H1 (cell line): Measurements from ENCODE around the gene ARHGAP21.

Experiments used
- CTCF ChIP-seq, 3 experiments: IDR thresholded peaks; 1 replicate in 2 of 3; 2 replicates in 1 of 3; pipeline versions ENCODE4 v1.5.1 to v1.6.1; 2011; ENCODE audit warnings: low read length in 3 of 3, mild to moderate bottlenecking in 3 of 3, inconsistent platforms in 2 of 3, low read depth in 1 of 3, moderate library complexity in 1 of 3; ENCODE audit not compliant: insufficient read depth in 1 of 3; ENCODE audit errors: control extremely low read depth in 1 of 3
- EGR1 ChIP-seq: IDR thresholded peaks from 2 replicates; pipeline ENCODE4 v1.6.1; 2011; ENCODE audit warnings: low read depth, low read length, borderline replicate concordance
- POLR2A ChIP-seq, 2 experiments: IDR thresholded peaks; 1 replicate in 1 of 2; 2 replicates in 1 of 2; pipeline ENCODE4 v1.6.1; 2011; ENCODE audit warnings: low read depth in 2 of 2, low read length in 2 of 2, mild to moderate bottlenecking in 2 of 2; ENCODE audit errors: control extremely low read depth in 1 of 2
- POLR2AphosphoS5 ChIP-seq: IDR thresholded peaks from 2 replicates; pipeline ENCODE4 v1.6.1; 2011; ENCODE audit warnings: low read depth, low read length

GRCh38 chr10:24544776-24545175, 178.9 kb downstream of the ARHGAP21 start:
- TF ChIP-seq POLR2A (IDR thresholded peaks at IDR 0.05; ENCODE audit: control extremely low read depth in 1 of 2, low read depth in 2 of 2, low read length in 2 of 2) = no peak
- TF ChIP-seq CTCF (IDR thresholded peaks at IDR 0.05; ENCODE audit: control extremely low read depth in 1 of 3, insufficient read depth in 1 of 3, low read depth in 1 of 3, low read length in 3 of 3) = no peak
- no peak for TF ChIP-seq POLR2AphosphoS5
- no peak for TF ChIP-seq EGR1
